MCF 10A (cell line): Measurements from ENCODE around the gene DIP2C. TPM values are rescaled to one million over a fixed set of nuclear protein-coding genes. Genes with fewer than 3 reads are reported as not detected.

ENCODE experiments used
- BruUV-seq: library from RNA; stranded (reverse); fragments of 400-500 nt; replicated peaks from 2 replicates; lab custom pipeline; 2021; lab: Mats Ljungman, UMichigan
- CTCF ChIA-PET: fragments of 300-600 bp; sonication (Branson Sonifier 250); formaldehyde crosslinking; extraction: SDS; loops from one replicate; lab custom pipeline; 2021; ENCODE audit warnings: antibody characterized with exemption, inconsistent platforms; lab: Yijun Ruan, JAX
- POLR2A ChIA-PET: fragments of 300-600, 350-650 bp; sonication (Branson Sonifier 250); formaldehyde crosslinking; extraction: SDS; loops from one replicate; lab custom pipeline; 2020; ENCODE audit warnings: antibody characterized with exemption, inconsistent platforms; lab: Yijun Ruan, JAX
- DNase-seq: peaks from one replicate; pipeline ENCODE4 v3.0.0-alpha.2; 2018; ENCODE audit not compliant: unreplicated experiment
- H3K27ac Mint-ChIP-seq: one replicate; pipeline ENCODE4 v1.8.0; 2022; ENCODE audit warnings: mild to moderate bottlenecking, low read depth, mixed read lengths; ENCODE audit not compliant: unreplicated experiment
- H3K27me3 Mint-ChIP-seq: one replicate; pipeline ENCODE4 v1.8.0; 2022; ENCODE audit warnings: mixed read lengths; ENCODE audit not compliant: insufficient read depth, unreplicated experiment
- H3K36me3 Mint-ChIP-seq: one replicate; pipeline ENCODE4 v1.8.0; 2022; ENCODE audit warnings: mild to moderate bottlenecking, moderate library complexity, mixed read lengths; ENCODE audit not compliant: insufficient read depth, unreplicated experiment
- H3K4me1 Mint-ChIP-seq: one replicate; pipeline ENCODE4 v1.8.0; 2022; ENCODE audit warnings: mixed read lengths; ENCODE audit not compliant: insufficient read depth, unreplicated experiment
- H3K4me3 Mint-ChIP-seq: one replicate; pipeline ENCODE4 v1.8.0; 2022; ENCODE audit warnings: mild to moderate bottlenecking, moderate library complexity, mixed read lengths; ENCODE audit not compliant: unreplicated experiment
- H3K9me3 Mint-ChIP-seq: one replicate; pipeline ENCODE4 v1.8.0; 2022; ENCODE audit warnings: mixed read lengths; ENCODE audit not compliant: unreplicated experiment
- CTCF ChIP-seq: fragments of 200-600 bp; IDR thresholded peaks from one replicate; pipeline ENCODE4 v1.8.0; 2022; ENCODE audit warnings: antibody characterized with exemption, mild to moderate bottlenecking; ENCODE audit not compliant: unreplicated experiment
- intact Hi-C: fragments of 100-400 bp; cut with micrococcal nuclease; formaldehyde crosslinking; loops from 2 replicates; pipeline ENCODE4 v1.14.1; 2022
- total RNA-seq: library from RNA; stranded (reverse); gene quantifications from 2 replicates; pipeline ENCODE4 v1.2.3, GENCODE V29; 2022

Gene DIP2C
- total RNA-seq, 1 experiment from 2014 or later, result 0.37 TPM

- no peak for TF ChIP-seq CTCF
- intact Hi-C loops, result no loop called here
These were observed 214.5 kb downstream of the DIP2C start for GRCh38 chr10:474946-475345.

GRCh38 chr10:474406-474805 lies 215.1 kb downstream of the DIP2C start:
- CTCF ChIA-PET, result no interaction called here
- Mint-ChIP-seq H3K36me3 (no peaks in the 10 kb centered on the region), H3K4me3 (no peak overlapping the region), H3K9me3 (peaks cover 14% of the 10 kb centered on the region), H3K27ac (no peak overlapping the region), H3K4me1 (no peaks in the 10 kb centered on the region), H3K27me3 (peaks cover 67% of the 10 kb centered on the region)
- BruUV-seq, result no TSS peak
- intact Hi-C loops, result no loop called here
- no peak for TF ChIP-seq CTCF
- DNase-seq, result no peak
- POLR2A ChIA-PET, result no interaction called here

More at GRCh38 chr10:474946-475345, 214.5 kb downstream of the DIP2C start:
- no TSS peak for BruUV-seq
- H3K27me3 Mint-ChIP-seq, result peaks cover 62% of the 10 kb centered on the region
- DNase-seq, result no peak
- H3K4me3 Mint-ChIP-seq, result no peak overlapping the region
- no peaks in the 10 kb centered on the region for H3K36me3 Mint-ChIP-seq
- no peak overlapping the region for H3K27ac Mint-ChIP-seq
- H3K9me3 Mint-ChIP-seq, result peaks cover 14% of the 10 kb centered on the region
- CTCF ChIA-PET, result no interaction called here
- H3K4me1 Mint-ChIP-seq, result no peaks in the 10 kb centered on the region
- POLR2A ChIA-PET, result no interaction called here

DNA sequence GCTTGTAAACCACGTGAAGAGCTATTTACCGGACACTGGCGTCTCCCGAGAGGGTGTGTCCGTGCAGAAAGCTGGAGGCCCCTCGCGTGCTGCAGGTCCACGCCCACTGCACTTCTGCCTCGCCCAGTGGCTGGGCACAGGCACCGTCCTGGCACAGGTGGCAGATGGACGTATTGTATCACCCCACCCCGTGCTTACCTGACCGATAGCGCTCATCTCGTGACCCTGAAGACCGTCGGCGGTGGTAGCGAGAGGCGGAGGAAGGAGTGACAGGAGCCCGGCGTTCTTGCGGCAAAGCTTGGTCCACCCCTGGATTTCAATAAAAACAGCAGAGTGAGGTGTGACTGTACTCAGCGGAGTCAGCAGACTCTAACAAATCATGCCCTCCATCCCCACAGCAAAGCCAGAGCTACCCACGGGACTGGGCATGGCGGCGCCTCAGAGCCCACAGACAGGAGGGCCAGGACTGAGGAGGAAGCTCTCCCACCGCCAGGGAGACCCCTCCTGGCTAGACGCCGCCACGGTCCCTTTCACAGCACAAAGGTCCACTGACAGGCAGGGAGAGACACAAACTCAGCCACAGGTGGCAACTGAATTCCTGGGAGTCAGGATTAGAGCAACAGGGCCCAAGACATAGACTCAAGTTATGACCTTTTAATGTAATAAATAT lies 217.1 kb downstream of the DIP2C start:
- no peak for DNase-seq
- BruUV-seq, result no TSS peak
- Mint-ChIP-seq H3K27me3 (peaks cover 68% of the 10 kb centered on the region), H3K4me3 (no peak overlapping the region), H3K9me3 (peaks cover 7% of the 10 kb centered on the region), H3K36me3 (no peaks in the 10 kb centered on the region), H3K4me1 (no peaks in the 10 kb centered on the region), H3K27ac (no peak overlapping the region)
- POLR2A ChIA-PET, result no interaction called here
- CTCF ChIA-PET, result no interaction called here
- intact Hi-C loops, result no loop called here
- TF ChIP-seq CTCF, result no peak

- Mint-ChIP-seq H3K4me1 (no peaks in the 10 kb centered on the region), H3K4me3 (no peak overlapping the region), H3K9me3 (no peaks in the 10 kb centered on the region), H3K27me3 (peaks cover 49% of the 10 kb centered on the region), H3K36me3 (no peaks in the 10 kb centered on the region), H3K27ac (no peak overlapping the region)
- TF ChIP-seq CTCF, result no peak
- no peak for DNase-seq
- no TSS peak for BruUV-seq
- CTCF ChIA-PET, result no interaction called here
- intact Hi-C loops, result no loop called here
- POLR2A ChIA-PET, result no interaction called here
These were observed 219.0 kb downstream of the DIP2C start for GRCh38 chr10:470339-471003.
